Hindlimb muscle (tissue), 1 donor: ENCODE results near the gene TRIM22. TPM values are rescaled to one million over a fixed set of nuclear protein-coding genes. Genes with fewer than 3 reads are reported as not detected.
"Not testable (repeated sequence)": the region's sequence is repeated elsewhere in the genome, so short reads cannot be mapped to it uniquely, and the experiment has no call there.

Source experiments
- DNase-seq: peaks from one replicate; pipeline ENCODE4 v3.0.0-alpha.2; 2013
- polyA plus RNA-seq: library from polyadenylated mRNA; unstranded; fragments of 120-200 nt; gene quantifications from one replicate; pipeline ENCODE4 v1.2.1, GENCODE V29; 2013; ENCODE audit not compliant: insufficient read length

TRIM22 gene
- polyA plus RNA-seq, 1 donor, result 12.1 TPM

- not testable (repeated sequence) for DNase-seq
Measured at GRCh38 chr11:5691238-5691963, 1.8 kb downstream of the TRIM22 start.

- DNase-seq, result no peak
Measured at GRCh38 chr11:5691964-5692361, 2.4 kb downstream of the TRIM22 start.

GRCh38 chr11:5694642-5695041, 5.1 kb downstream of the TRIM22 start:
- no peak for DNase-seq

GRCh38 chr11:5695580-5695979, 6.0 kb downstream of the TRIM22 start:
- no peak for DNase-seq

- no peak for DNase-seq
Measured at GRCh38 chr11:5696210-5696609, 6.6 kb downstream of the TRIM22 start.

GRCh38 chr11:5698281-5698680, 8.7 kb downstream of the TRIM22 start:
- DNase-seq, result no peak

GRCh38 chr11:5700421-5701054, 10.9 kb downstream of the TRIM22 start:
- no peak for DNase-seq

- DNase-seq, result no peak
Measured at GRCh38 chr11:5701055-5701577, 11.5 kb downstream of the TRIM22 start.

- DNase-seq, result no peak
Measured at GRCh38 chr11:5703741-5704536, 14.3 kb downstream of the TRIM22 start.

- DNase-seq, result no peak
Measured at GRCh38 chr11:5705688-5706087, 16.1 kb downstream of the TRIM22 start.

- DNase-seq, result no peak
Measured at GRCh38 chr11:5712507-5712906, 22.9 kb downstream of the TRIM22 start.

GRCh38 chr11:5713695-5714094, 24.1 kb downstream of the TRIM22 start:
- DNase-seq, result no peak

GRCh38 chr11:5716518-5716917, 26.9 kb downstream of the TRIM22 start:
- not testable (repeated sequence) for DNase-seq

- DNase-seq, result no peak
Measured at GRCh38 chr11:5719703-5720495, 30.3 kb downstream of the TRIM22 start.

GRCh38 chr11:5722622-5723021, 33.0 kb downstream of the TRIM22 start:
- no peak for DNase-seq

GRCh38 chr11:5726351-5726750, 36.8 kb downstream of the TRIM22 start:
- DNase-seq, result no peak

GRCh38 chr11:5727691-5728090, 38.1 kb downstream of the TRIM22 start:
- DNase-seq, result no peak

GRCh38 chr11:5736396-5736795, 46.8 kb downstream of the TRIM22 start, which contains the start of gene OR56B1:
TSS of gene OR56B1 (plus strand) at chr11:5736448. CDS start at chr11:5736517, 69 bp downstream.
- DNase-seq, result no peak

GRCh38 chr11:5737091-5737490, 47.5 kb downstream of the TRIM22 start:
- DNase-seq, result no peak

GRCh38 chr11:5737670-5738392, 48.2 kb downstream of the TRIM22 start:
- no peak for DNase-seq

GRCh38 chr11:5738431-5738830, 48.8 kb downstream of the TRIM22 start:
- DNase-seq, result no peak

- DNase-seq, result no peak
Measured at GRCh38 chr11:5746614-5747013, 57.0 kb downstream of the TRIM22 start.
